Prostate gland (tissue), 2 donors: ENCODE results near the gene GALNT5.

Experiments
- CTCF ChIP-seq, 4 experiments: fragments of 200-600 bp in 2 of 4; fragments of 450-650 bp in 2 of 4; sonication (generic) in 2 of 4; IDR thresholded peaks; 1 replicate in 3 of 4; 2 replicates in 1 of 4; pipeline ENCODE4 v1.5.1; 2016 to 2019; ENCODE audit warnings: antibody characterized with exemption in 4 of 4, mild to moderate bottlenecking in 2 of 4, moderate library complexity in 2 of 4
- POLR2A ChIP-seq: fragments of 450-650 bp; IDR thresholded peaks from one replicate; pipeline ENCODE4 v1.6.1; 2016; ENCODE audit warnings: antibody characterized with exemption, mild to moderate bottlenecking

- TF ChIP-seq CTCF (IDR thresholded peaks at IDR 0.05) (no peak), POLR2A (no peak)
Observed at GRCh38 chr2:157236404-157236803, 21.1 kb upstream of the GALNT5 start.
